ENCODE results near the gene CDYL2.

CDYL2 gene

DNA sequence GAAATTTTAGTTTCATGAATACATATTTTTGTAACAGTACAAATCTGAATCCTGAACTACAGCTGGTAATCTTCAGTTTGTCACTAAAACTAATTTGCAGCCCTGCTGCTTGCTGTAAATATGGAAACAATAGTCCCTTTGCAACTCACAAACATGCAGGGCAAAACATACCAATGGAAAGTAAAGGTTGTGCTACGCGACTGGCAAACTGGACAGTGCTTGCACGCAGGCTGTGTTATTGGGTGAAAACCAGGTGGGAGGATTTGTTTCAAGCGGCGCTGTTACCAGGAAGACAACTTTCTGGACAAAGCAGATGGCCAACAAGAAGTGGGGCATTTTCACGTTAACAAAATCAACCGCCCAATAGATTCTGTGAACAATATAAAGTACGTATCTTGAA is 93.5 kb downstream of the CDYL2 start:
- no peak for DNase-seq (ENCODE audit: extremely low read depth in 1 of 2, low read depth in 1 of 2)

DNA sequence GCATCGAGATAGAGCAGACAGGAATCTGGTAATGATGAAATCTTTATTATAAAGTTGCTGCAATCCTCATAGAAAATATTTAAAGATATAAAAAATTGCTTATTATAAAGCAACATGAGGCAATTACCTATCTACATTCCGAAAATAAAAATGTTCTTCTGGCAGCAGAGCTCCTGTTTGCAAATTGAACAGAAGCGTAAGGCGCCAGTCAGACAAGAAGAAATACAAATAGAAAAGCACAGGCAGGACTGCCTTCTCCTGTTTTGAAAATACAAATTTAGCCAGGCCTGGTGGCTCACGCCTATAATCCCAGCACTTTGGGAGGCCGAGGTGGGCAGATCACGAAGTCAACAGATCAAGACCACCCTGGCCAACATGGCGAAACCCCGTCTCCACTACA is 95.6 kb downstream of the CDYL2 start:
- no peak for DNase-seq (ENCODE audit: extremely low read depth in 1 of 2, low read depth in 1 of 2)

GRCh38 chr16:80707686-80708085 is 96.7 kb downstream of the CDYL2 start:
- DNase-seq (ENCODE audit: extremely low read depth in 1 of 2, low read depth in 1 of 2), result no peak

- no peak for DNase-seq (ENCODE audit: extremely low read depth in 1 of 2, low read depth in 1 of 2)
Measured at GRCh38 chr16:80705596-80705995, 98.8 kb downstream of the CDYL2 start.

DNA sequence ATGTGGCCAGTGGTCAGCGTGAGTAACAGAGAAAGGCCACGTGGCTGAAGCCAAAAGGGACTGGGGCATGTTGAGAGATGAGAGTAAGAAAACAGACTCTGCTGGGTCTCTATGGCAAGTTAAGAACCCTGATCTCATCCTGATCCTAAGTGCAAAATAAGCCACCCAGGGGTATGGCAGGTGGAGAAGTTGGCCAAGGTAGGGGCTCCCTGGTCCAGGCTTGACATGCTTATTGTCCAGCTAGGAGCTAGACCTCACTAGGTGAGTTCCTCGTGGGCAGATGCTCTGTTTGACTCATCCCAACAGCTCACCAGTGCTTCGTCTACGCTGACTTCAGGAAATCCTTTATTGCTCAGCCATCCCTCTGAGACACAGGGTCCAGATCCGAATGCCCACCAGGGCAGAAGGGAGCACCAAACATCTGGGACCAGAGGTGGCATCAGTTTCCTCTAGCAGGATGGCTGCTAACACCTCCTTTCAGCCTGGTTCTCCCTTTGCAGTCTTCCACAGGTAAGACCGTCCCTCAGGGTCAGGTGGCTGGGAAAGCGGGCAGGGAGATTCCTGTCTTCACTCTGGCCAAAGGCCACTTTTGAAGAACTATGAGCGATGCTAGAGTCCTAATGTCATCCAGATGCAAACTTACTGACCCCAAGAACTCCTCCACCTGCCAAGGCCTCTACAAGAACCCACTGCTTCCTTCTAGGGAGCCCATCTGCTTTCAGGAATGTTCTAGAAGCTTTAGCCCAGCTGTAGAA is 99.5 kb downstream of the CDYL2 start:
- no peak for DNase-seq (ENCODE audit: extremely low read depth in 1 of 2, low read depth in 1 of 2)

GRCh38 chr16:80703131-80704071 is 101.0 kb downstream of the CDYL2 start:
- no peak for DNase-seq (ENCODE audit: extremely low read depth in 1 of 2, low read depth in 1 of 2)

GRCh38 chr16:80702696-80703095 is 101.7 kb downstream of the CDYL2 start:
- DNase-seq (ENCODE audit: extremely low read depth in 1 of 2, low read depth in 1 of 2), result no peak

GRCh38 chr16:80700558-80700957 is 103.8 kb downstream of the CDYL2 start:
- DNase-seq (ENCODE audit: extremely low read depth in 1 of 2, low read depth in 1 of 2), result no peak

DNA sequence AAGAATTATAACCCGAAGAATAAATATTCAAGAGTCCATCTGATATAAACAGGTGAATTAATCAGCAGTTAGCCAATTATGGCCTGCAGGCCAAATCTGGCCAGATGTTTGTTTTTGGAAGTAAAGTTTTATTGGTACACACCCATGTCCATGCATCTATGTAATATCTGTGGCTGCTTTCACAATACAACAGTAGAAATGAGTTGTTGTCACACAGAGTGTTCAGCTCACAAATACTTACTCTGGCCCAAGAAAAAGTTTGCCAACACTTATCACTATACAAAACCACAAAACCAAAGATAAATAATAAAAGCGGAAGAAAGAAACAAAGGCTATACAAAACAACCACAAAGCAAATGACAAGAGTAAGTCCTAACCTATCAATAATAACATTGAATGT is 109.4 kb downstream of the CDYL2 start:
- no peak for DNase-seq (ENCODE audit: extremely low read depth in 1 of 2, low read depth in 1 of 2)

- DNase-seq (ENCODE audit: extremely low read depth in 1 of 2, low read depth in 1 of 2), result no peak
Measured at GRCh38 chr16:80693553-80693952, 110.8 kb downstream of the CDYL2 start.

DNA sequence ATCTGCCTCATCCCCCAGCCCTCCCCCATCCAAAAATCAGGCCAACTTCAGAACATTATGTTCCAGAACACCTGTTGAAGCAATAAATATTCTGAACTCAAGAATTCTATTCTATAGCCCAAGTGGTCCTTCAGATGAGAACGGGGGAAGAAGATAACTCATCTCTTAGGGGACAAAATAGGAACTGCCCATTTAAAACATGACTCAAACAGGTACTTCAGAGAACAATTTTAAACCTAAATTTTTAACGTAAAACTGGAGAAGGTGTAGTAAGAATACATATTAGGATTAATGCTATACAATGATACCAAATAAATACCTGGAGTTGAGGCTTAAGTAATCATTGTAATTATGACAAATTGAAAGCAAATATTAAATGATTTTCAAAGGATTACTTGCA is 112.1 kb downstream of the CDYL2 start:
- DNase-seq (ENCODE audit: extremely low read depth in 1 of 2, low read depth in 1 of 2), result no peak

GRCh38 chr16:80691111-80691741 is 113.2 kb downstream of the CDYL2 start:
- no peak for DNase-seq (ENCODE audit: extremely low read depth in 1 of 2, low read depth in 1 of 2)

GRCh38 chr16:80689487-80689886 is 114.9 kb downstream of the CDYL2 start:
- DNase-seq (ENCODE audit: extremely low read depth in 1 of 2, low read depth in 1 of 2), result no peak

GRCh38 chr16:80687606-80688005 is 116.8 kb downstream of the CDYL2 start:
- no peak for DNase-seq (ENCODE audit: extremely low read depth in 1 of 2, low read depth in 1 of 2)

GRCh38 chr16:80684906-80685305 is 119.5 kb downstream of the CDYL2 start:
- DNase-seq (ENCODE audit: extremely low read depth in 1 of 2, low read depth in 1 of 2), result no peak

DNA sequence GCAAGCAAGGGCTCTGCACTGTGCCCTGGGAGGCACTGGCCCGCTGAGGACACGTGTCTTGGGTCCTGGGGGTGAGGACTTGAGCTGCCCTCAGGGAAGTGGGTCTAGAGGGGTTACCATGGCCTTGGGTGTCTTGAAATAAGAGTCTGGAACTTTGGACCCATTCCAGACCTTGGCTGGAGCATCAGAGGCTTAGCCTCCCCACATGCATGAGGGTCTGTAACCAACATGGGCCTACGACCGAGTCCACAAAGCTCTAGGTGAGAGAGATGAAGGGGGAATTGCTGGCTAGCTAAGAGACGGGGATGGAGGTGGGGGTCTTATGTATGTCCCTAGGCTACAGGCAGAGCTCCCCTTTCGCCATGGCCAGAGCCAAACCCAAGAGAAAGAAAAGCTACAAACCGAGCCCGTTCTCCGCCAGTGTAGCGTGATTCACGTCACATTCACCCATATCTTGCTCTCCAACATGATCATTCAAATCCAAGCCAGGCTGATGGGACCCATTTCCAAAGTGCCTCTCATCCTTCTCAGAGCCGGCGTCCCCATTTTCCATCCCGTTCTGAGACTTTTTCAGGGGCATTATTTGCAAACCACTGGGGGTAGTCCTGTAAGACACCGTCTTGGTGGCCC is 120.1 kb downstream of the CDYL2 start:
- no peak for DNase-seq (ENCODE audit: extremely low read depth in 1 of 2, low read depth in 1 of 2)

DNA sequence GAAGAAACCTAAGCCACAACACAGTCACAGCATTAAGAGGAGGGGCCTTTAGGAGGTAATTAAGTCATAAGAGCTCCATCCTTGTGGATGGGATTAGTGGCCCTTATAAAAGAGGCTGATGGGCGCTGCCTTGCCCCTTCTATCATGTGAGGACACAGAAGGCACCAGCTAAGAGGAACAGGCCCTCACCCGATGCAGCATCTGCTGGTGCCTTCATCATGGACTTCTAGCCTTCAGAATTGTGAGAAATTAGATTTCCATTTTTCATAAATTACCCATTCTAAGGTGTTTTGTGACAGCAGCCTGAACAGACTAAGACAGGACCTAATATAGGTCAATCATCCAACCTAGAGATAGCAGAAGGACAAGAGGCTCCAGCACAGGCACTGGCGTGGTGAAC is 120.8 kb downstream of the CDYL2 start:
- no peak for DNase-seq (ENCODE audit: extremely low read depth in 1 of 2, low read depth in 1 of 2)

DNA sequence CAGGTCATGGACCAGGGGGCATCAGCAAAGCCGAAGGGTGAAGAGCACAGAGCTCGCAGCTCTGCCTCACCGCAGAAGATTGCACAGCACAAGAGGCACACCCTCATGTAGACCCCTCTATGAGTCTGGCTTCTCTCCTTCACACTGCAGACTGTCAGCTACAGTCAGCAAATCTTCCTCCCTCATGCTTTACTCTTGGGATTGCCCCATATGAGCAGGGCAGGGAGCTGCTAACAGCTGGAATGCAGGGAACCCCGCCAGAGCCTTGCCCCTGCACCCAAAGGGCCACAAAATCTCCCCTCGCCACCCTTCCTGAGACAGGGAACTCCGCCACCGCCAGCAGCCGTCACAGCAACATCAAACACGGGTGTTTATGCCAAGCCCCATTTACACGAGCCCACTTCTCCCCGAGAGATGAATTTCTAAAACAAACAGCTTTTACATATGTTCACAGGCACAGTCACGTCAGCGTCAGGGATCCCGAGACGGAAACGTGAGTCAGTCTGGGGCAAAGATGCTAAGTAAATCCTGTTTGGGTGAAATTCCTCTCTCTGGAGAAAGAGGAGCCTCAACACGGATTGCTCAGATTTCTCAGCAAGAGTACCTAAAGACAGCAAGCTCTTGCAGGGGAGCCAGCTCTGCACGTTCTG is 121.9 kb downstream of the CDYL2 start:
- DNase-seq (ENCODE audit: extremely low read depth in 1 of 2, low read depth in 1 of 2), result no peak

- DNase-seq (ENCODE audit: extremely low read depth in 1 of 2, low read depth in 1 of 2), result no peak
Measured at GRCh38 chr16:80681436-80681835, 123.0 kb downstream of the CDYL2 start.

DNA sequence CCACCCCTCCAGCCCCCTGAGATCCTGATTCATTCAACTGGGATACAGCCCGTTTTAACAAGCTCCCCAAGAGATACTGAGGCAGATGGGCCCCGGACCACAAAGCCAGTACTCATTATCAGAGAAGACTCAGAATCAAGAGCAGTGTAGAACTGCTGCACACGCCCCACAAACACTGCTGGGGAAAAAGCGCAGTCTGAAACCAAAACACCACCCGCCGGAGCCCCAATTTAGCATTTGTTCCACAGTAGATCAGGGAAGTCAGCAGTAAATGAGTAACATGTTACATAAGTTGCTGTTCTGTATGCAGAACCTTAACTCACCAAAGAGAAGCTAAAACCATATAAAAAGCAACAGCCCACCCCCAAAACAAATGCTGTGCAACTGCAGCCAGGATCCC is 123.6 kb downstream of the CDYL2 start:
- no peak for DNase-seq (ENCODE audit: extremely low read depth in 1 of 2, low read depth in 1 of 2)

GRCh38 chr16:80680046-80680445 is 124.4 kb downstream of the CDYL2 start:
- DNase-seq (ENCODE audit: extremely low read depth in 1 of 2, low read depth in 1 of 2), result no peak
